ENCODE data around the gene DNAH11. TPM values are rescaled to one million over a fixed set of nuclear protein-coding genes. Genes with fewer than 3 reads are reported as not detected.

The DNAH11 gene
- total and polyA plus RNA-seq, 9 of the 15 experiments (the other 6 are each of a cell fraction or from before 2014, with no cell fraction given) = under 0.01 TPM; not detected in 7

DNA sequence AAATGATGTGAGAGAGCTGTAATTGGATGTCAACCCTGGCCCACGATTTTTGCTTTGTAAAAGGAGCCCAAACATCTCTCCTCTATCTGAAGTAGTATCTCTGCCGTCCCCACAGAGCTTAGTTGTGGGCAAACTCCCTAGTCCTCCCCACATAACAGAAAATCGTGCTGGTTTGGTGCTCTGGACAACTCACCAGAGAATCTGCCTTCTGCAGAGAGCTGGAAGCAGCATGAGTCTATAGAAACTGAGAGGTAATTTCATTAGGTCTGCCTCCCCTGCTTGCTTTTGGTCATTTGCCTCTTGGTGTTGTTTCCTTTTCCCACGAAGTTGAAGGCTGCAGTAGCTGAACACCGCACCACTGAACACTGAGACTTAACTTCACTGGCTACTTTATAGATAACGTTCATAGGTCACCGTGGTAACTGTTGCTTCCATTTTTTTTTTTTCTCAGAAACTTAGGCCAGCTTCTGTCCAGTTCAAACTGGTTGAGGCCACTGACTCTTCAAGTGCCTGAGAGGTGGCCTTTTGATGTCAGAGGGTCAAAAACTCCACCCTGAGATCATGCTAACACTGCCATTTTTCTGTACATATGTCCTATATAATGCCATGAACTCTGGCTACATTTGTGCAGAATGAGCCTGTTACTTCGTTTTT is 406.2 kb downstream of the DNAH11 start (continued):
- TF ChIP-seq, protein P1, sequence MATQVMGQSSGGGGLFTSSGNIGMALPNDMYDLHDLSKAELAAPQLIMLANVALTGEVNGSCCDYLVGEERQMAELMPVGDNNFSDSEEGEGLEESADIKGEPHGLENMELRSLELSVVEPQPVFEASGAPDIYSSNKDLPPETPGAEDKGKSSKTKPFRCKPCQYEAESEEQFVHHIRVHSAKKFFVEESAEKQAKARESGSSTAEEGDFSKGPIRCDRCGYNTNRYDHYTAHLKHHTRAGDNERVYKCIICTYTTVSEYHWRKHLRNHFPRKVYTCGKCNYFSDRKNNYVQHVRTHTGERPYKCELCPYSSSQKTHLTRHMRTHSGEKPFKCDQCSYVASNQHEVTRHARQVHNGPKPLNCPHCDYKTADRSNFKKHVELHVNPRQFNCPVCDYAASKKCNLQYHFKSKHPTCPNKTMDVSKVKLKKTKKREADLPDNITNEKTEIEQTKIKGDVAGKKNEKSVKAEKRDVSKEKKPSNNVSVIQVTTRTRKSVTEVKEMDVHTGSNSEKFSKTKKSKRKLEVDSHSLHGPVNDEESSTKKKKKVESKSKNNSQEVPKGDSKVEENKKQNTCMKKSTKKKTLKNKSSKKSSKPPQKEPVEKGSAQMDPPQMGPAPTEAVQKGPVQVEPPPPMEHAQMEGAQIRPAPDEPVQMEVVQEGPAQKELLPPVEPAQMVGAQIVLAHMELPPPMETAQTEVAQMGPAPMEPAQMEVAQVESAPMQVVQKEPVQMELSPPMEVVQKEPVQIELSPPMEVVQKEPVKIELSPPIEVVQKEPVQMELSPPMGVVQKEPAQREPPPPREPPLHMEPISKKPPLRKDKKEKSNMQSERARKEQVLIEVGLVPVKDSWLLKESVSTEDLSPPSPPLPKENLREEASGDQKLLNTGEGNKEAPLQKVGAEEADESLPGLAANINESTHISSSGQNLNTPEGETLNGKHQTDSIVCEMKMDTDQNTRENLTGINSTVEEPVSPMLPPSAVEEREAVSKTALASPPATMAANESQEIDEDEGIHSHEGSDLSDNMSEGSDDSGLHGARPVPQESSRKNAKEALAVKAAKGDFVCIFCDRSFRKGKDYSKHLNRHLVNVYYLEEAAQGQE (IDR thresholded peaks at IDR 0.05; ENCODE audit: borderline replicate concordance) = peak; percentile 97
- TF ChIP-seq, protein P1 (CRISPR knock-in tag; IDR thresholded peaks at IDR 0.05; ENCODE audit: low read depth) = no peak
- TF ChIP-seq HDAC6 (IDR thresholded peaks at IDR 0.05; ENCODE audit: low read depth, low read length) (no peak), MBD2 (IDR thresholded peaks at IDR 0.05; ENCODE audit: borderline replicate concordance, low read depth) (no peak), PRPF4 (IDR thresholded peaks at IDR 0.05; ENCODE audit: insufficient read depth, low read depth, low read length, poor library complexity, severe bottlenecking) (no peak), ZNF561 (CRISPR knock-in tag; conservative IDR thresholded peaks at IDR 0.05) (no peak), RFX1 (IDR thresholded peaks at IDR 0.05) (peak; percentile 45; the same call in 1 of the 2 replicates), SAFB2 (IDR thresholded peaks at IDR 0.05; ENCODE audit: borderline replicate concordance, low read depth, low read length, severe bottlenecking) (no peak)
- TF ChIP-seq, protein P2, sequence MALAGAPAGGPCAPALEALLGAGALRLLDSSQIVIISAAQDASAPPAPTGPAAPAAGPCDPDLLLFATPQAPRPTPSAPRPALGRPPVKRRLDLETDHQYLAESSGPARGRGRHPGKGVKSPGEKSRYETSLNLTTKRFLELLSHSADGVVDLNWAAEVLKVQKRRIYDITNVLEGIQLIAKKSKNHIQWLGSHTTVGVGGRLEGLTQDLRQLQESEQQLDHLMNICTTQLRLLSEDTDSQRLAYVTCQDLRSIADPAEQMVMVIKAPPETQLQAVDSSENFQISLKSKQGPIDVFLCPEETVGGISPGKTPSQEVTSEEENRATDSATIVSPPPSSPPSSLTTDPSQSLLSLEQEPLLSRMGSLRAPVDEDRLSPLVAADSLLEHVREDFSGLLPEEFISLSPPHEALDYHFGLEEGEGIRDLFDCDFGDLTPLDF (CRISPR knock-in tag; IDR thresholded peaks at IDR 0.05) = no peak

Other genes starting within 250 kb of the DNAH11 start
- gene SP4, start 115.0 kb upstream of the DNAH11 start, total RNA-seq (2014; rRNA removed) = 3.5 and 4.8 TPM in 2 replicates
- 9.2 and 9.4 TPM in 2 replicates for gene SP4, start 115.0 kb upstream of the DNAH11 start, total RNA-seq (2014; rRNA removed; fragmentation: Illumina TruSeq; extraction: Trizol)
- 6.4 and 8.3 TPM in 2 replicates for gene SP4, start 115.0 kb upstream of the DNAH11 start, total RNA-seq (2015; rRNA removed; fragmentation: Illumina TruSeq; extraction: Trizol)
- gene SP4, start 115.0 kb upstream of the DNAH11 start, total RNA-seq (2021) = 4.9 and 5.8 TPM in 2 replicates
- 5.7 and 7.4 TPM in 2 replicates for gene SP4, start 115.0 kb upstream of the DNAH11 start, polyA plus RNA-seq (2011; rRNA removed)
- 3.9 and 4.5 TPM in 2 replicates for gene SP4, start 115.0 kb upstream of the DNAH11 start, polyA plus RNA-seq (2014; fragmentation: Illumina TruSeq; extraction: Trizol)
- gene SP4, start 115.0 kb upstream of the DNAH11 start, polyA plus RNA-seq (2014; fragmentation: Nextera tagmentation; extraction: Ambion mirVana) = 1 to 10 TPM; 2.5 to 3.4 TPM
- 2.4 TPM in 2 replicates for gene SP4, start 115.0 kb upstream of the DNAH11 start, polyA plus RNA-seq (2014; rRNA removed)

Measured in K562 (cell line).